HG03354 (cell line): ENCODE measurements around the gene TRPV3.

Experiments
- ATAC-seq: cut with Tn5 transposase; IDR thresholded peaks from one replicate; pipeline ENCODE4 v1.9.1; 2021; ENCODE audit warnings: mild to moderate bottlenecking; ENCODE audit not compliant: unreplicated experiment, poor library complexity, severe bottlenecking

Gene TRPV3

DNA sequence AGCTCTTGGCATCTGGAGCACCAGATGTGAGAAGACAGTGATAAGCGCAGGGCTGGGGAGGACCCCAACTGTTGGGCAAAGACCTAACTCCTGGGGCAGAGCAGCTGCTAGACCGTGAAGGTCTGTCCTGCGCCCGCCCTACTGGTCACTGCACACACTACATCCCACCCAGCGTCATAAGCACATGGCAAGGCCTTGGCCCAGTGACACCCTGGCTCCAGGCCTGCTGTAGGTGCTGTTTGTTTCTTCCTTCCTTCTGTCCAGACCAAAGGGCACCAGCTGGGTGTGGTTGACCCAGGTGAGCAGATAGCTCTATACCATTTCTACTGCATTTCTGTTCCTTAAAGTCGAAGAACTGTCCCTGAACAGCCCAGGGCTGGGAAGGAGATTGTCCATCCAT, 6.4 kb downstream of the TRPV3 start:
- no peak for ATAC-seq

DNA sequence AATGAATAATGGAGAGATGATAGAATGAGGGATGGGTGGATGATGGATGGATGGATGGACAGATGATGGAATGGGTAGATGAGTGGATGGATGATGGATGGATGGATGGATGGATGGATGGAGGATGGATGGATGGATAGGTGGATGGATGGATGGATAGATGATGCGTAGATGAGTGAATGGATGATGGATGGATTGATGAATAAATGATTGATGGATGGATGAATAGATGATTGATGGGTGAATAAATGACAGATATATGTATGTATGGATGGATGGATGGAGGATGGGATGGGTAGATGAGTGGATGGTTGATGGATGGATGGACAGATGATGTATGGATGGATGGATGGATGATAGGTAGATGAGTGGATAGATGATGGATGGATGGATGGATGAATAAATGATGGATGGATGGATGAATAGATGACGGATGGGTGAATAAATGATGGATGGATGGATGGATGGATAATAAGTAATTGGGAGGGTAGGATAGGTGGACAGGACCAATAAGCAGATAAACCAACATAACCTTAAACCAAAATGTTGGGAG, 7.9 kb downstream of the TRPV3 start:
- ATAC-seq: no peak

DNA sequence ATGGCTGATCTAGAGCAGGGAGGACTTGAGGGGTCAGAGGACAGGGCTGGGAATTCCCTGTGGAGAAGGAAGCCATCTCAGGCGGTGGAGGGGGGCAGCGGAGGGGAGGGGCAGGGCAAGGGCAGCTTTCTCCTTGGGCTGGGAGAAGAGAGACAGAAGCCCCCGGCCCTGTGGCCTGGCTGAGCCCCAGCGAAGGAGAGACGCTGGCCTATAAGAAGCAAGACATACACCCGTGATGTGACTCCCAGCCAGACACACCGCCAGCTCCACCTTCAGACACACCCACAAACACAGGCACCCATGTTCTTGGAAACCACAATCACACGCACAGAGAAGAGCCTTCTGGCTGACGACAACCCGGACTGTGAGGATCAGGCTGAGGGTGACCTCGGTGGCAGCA, 10.0 kb downstream of the TRPV3 start:
- ATAC-seq: no peak

DNA sequence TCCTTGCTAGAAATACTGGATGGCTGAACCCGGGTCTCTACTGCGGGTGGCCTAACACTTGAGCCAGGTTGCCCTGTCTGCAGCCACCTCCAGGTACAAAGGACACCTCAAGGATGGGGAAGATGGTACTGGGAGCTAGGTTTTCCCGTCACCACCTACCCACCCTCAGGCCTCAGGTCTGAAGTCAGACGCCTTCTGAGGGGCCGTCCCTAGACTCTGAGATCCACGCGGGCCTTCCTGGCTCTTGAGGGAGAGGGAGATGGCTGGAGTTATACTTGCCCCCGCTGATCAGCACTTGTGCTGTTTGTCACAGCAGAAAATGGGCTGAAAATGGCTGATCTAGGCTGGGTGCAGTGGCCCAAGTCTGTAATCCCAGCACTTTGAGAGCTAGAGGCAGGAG, 10.6 kb downstream of the TRPV3 start:
- no peak for ATAC-seq

DNA sequence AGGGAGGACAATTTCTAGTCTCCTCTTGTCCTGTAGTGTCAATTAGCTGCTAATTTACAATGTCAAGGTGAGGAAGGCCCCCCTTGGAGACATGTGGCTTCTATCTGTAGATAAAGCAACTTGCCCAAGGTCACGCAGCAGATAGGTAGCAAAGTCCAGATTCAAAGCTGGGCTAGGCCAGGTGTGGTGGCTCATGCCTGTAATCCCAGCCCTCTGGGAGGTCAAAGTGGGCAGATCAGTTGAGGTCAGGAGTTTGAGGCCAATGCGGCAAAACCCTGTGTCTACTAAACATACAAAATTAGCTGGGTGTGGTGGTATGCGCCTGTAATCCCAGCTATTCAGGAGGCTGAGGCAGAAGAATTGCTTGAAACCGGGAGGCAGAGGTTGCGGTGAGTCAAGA, 11.1 kb downstream of the TRPV3 start:
- no peak for ATAC-seq

DNA sequence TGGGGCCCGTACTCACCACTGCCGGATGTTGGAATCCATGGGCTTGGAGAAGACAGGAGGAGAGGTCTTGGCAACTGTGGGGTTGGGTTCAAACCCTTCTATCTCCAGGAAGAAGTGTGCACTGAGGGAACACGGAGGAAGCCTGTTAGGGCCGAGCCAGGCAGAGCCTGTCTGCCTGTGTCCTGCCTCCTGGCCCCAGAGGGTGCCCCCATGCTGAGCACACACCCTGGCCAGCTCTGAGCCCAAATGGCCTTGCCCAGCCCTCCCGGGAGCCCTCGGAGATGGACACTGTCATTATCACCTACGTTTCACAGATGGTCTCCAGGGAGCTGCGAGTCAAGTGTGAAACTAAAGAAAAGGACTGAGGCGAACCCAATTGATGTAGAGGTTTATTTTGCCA, 12.5 kb downstream of the TRPV3 start:
- no peak for ATAC-seq

DNA sequence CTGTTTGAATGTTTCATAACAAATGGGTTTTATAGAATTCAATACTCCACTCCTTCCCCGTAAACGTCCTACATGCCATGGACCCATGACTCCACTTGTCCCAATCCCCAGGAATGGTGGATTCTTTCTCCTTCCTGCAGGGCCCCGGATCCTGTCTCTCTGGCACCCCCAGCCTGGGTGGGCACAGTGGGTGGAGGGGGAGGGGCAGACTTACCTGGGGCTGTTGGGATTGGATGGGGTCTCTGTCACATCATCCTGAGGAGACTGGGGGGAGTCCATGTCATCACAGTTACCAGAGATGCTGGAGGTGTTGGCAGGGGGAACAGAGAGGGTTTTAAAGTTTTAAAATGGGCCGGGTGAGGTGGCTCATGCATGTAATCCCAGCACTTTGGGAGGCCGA, 13.2 kb downstream of the TRPV3 start:
- no peak for ATAC-seq

DNA sequence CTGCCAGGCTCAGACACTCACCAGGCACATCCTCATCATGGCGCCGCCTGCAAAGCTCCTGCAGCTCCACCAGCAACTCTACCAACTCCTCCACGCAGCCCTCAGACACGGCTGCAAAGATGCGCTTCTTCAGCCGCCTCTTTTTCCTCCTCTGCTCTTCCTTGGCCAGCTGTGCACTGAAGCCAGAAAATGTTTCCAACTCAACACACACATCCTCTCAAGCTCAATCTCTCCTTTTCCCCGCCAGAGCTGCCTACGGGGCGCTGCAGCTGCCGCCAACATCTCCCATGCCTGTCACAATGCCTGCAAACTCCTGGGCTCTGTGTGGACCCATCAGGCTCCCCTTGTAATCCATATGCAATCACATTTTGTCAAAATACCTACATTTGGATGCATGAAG, 14.2 kb downstream of the TRPV3 start:
- no peak for ATAC-seq

DNA sequence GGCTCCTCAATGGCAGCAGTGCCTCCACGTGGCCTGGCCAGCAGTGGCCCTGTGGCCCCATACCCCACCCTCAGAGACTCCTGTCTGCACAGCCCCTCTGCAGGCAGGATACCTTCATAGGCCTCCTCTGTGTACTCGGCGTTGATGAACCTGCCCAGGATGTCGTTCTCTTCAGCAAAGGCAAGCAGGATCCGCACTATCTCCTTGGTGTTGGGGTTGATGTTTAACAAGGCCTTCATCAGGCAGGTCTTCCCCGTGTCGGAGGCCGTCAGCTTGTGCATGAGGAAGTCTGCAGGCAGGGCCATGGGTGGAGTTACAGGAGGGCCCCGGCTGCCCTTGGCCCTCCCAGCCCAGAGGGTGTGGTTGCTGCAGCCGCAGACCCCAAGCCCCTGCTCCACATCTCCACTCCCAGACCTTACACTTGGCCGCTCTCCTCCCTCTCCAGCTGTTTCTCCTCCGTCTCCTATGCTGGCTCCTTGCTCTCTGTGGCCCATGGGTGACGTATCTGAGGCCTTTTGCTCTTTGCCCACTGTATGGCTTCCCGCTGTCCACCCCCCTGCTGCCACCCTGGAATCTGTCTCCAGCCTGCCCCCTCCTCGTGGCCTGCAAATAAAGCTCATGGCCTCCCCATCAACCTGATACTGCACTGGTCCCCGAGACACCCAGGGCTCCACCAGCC, 15.1 kb downstream of the TRPV3 start:
- ATAC-seq: no peak

DNA sequence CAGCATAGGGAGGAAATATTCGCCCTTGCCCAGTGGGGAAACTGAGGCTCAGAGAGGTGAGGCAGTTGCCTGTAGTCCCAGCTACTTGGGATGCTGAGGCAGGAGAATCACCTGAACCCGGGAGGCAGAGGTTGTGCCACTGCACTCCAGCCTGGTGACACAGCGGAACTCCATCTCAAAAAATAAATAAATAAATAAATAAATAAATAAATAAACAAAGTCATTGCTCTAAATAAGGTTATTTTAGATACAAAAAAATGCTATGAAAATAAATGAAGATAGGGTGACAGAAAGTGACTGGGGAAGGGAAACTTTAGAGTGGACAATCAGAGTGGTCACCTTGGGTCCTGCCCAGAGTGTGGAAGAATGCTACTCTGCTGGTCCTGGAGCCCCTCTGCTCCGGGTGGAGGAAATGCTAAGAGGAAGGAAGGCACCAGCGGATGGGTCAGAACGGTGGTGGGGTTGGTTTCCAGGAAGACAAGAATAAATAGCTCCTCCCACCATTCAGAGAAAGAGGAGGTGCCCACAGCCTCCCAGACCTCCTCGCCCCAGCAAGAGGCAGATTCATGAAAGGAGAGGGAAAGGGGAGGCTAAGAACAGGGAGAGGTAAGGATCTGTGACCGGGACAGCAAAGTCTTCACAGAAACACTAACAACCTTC, 17.6 kb downstream of the TRPV3 start:
- ATAC-seq: no peak

DNA sequence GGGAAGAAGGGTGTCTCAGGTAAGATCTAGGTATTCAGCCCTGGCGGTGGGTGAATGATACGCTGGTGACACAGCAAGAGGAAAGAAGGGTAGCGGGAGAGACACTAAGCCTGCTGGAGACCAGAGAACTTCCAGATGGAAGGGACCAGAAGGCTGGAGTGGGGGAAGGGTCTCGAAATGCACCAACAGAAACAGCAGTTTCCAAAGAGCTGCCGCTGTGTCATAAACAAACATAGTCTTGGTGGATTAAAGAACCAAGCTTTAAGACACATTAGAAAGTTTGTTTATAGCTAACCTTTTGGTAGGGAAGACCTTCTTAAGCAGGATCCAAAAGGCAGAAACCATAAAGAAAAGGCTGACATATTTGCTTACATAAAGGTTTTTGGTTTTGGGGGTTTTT, 20.9 kb downstream of the TRPV3 start:
- no peak for ATAC-seq

DNA sequence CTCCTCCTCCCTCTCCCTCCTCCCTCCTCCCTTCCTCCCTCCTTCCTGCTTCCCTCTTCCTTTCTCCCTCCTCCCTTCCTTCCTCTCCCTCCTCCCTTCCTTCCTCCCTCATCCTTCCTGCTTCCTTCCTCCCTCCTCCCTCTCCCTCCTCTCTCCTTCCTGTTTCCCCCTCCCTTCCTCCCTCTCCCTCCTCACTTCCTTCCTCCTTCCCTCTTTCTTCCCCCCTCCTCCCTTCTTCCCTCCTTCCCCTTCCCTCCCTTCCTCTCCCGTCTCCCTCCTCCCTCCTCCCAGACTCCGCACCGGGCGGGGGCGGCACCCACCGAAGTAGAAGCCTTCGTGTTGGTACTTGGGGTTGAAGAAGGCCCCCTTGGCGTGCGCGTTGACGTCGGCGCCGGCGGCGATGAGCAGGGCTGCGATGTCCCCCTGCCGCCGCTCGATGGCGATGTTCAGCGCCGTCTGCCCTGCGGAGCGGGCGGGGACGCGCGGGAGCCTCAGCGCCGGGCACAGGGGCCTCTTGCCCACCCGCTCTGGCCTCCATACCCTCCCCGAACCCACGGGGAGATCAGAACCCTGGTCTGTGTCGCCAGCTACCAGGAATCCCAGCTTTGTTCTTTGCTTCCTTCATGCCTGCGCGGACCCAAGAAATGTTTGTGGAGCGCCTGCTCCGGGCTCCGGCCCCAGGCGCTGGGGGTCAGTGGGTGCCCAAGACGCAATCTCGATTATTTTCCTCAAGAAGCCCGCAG, 22.2 kb downstream of the TRPV3 start:
- ATAC-seq: no peak

DNA sequence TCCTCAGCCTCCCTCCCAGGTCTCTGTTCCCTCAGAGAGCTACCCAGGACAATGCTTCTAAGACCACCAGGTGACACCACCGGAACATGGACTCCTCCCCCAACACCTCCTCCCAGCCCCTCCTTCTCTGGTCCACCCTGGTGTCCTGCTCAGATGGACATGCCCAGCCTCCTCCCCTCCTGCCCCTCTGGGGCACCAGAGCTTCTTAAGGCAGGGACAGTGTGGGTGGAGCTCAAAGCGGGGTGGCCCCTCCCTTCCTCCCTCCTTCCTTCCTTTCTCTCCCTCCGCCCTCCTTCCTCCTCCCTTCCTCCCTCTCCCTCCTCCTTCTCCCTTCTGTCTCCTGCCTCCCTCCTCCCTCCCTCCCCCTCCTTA, 22.7 kb downstream of the TRPV3 start:
- no peak for ATAC-seq

DNA sequence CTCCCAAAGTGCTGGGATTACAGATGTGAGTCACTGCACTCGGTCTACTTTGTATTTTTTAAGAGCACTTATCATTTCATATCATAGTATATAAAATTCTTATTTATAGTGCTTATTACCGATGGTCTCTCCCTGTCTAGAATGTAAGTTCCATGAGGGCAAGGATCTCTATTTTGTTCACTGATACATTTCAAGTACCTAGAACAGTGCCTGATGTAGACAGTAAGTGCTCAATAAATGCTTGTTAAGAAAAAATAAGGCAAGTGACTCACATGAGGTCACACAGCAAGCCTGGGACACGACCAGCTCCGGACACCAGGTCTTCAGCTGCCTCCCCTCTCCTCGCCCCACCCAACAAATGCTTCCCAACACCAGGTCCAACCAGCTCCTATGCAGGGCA, 23.9 kb downstream of the TRPV3 start:
- no peak for ATAC-seq

DNA sequence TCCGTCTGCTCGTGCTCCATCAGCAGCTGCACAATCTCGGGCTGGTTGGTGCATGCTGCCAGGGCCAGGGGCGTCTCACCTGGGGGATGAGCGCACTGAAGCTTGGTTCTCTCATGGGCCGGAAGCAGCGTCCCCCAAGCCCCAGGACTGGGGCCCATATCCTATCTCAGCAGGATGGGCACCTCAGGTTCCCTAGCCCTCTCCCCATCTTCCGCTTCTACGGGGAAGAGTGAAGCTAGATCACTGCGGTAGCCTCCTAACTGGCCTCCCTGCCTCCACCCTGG, 24.8 kb downstream of the TRPV3 start:
- ATAC-seq: no peak

DNA sequence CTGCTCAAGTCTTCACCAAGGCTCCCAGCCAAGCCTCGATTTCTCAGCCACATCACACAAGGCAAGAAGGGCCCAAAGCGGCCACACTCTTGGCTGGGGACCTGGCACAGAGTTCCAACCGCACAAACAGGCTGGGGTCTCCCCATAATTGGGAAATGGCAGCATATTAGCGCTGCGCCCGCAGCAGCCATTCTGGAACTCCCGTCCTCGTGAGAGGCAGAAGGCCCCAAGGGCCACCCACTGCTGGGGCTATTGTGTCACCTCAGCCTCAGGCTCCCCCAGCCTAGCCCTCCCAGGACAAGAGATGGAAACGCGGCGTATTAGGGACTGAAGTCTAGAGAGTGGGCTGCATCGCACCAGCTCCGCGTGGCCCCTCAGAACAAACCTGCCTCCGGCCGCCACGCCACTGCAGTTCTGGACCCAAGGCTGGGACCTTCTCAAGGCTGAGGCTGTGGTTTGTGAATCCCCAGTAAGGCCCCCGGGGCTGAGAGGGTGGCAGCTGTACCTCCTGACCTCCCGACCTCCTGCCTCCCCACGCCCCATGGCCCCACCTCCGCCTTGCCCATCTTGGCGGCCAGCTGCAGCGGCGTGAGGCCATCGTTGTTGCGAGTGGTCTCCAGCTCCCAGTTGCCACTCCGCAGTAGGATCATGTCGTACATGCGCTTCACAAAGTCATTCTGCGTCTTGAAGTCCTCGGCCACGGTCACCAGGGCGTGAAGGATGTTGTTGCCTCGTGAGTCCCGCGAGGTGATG, 25.3 kb downstream of the TRPV3 start:
- ATAC-seq: no peak

DNA sequence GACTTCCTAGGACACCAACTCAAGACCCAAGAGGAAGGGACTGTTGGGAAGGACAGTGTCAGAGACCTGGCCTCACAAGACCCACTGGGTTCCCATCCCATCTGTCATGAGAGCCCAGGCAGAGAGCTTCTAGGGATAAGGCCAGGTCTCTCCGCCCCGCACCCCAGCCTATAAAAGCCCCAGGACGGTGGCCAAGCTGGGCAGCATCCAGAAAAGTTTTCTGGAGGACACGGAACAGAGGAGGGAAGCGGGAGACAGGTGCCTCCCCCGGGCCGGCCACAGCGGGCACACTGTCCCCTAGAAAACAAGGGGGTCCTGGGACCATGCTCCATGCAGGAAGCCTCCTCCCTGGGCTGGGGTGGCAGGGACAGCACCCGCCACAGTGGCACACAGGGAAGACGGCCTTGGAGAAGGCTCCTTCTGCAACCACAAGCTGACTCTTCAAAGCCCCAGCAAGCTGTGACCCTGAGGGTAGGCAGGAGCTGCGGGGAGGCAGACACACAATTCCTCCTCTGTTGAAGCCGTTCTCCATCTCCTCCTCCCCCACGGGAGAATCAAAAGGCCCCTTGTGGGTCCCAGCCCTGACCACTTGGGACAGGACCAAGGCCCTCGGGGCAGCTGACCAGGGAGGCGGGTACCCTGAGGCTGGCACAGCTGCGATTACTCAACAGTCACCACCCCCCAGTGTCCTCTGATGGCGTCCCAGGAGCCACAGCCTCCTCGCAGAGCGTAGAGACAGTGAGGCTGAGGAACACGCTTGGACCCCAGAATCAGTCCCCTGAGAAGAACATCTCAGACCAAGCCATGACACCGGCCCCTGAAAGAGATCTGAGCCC, 26.1 kb downstream of the TRPV3 start:
- ATAC-seq: no peak

DNA sequence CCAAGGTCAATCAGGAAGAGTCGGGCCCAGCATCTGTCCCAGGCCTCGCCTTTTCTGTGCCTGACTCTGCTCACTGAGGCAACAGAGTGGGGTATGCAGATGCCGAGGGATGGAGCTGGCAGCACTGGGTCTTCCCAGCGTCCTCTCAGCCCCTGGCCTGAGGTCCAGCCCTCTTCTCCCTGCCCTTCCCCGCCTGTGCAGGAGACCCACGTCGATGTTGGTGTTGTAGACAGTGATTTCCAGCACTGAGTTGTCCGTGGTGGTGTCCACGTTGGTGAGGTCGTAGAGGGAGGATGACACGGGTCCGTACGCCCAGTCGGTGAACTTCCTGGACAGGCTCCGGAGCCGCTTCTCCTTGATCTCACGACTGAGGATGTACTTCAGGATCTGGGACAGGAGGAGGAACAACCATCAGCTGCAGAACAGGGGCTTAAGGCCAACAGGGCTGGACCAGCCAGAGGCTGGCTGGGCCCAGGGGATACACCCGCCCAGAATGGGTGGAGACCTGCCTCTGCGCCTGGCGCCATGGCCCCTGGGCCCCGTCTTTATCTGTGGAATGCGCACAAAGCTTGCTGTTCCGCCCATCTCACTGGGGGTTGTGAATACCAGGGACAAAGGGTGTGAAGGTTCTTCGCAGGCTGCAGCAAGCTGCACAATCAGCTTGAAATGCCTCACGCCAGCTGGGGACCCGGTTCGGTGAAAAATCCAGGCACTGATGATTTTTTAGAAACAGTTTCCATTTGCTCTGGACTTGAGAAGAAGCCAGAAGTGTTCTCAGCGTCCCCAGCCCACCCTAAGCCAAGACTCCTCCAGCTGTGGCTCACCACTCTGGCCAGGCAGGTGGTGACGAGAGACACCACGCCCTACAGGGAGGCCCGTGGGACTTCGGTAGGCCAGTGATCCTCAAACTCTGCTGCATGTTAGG, 27.5 kb downstream of the TRPV3 start:
- no peak for ATAC-seq
